Epidermal melanocyte (primary cell): ENCODE measurements around the gene GALNT15.

Experiments
- DNase-seq: peaks from one replicate; pipeline ENCODE4 v3.0.0; 2011; ENCODE audit warnings: low spot score; ENCODE audit not compliant: insufficient read length

Gene GALNT15

GRCh38 chr3:16224325-16224724 is 49.8 kb downstream of the GALNT15 start:
- no peak for DNase-seq

GRCh38 chr3:16227566-16227965 is 53.1 kb downstream of the GALNT15 start:
- DNase-seq, result no peak

GRCh38 chr3:16229681-16230080 is 55.2 kb downstream of the GALNT15 start:
- no peak for DNase-seq

- DNase-seq, result no peak
Observed at GRCh38 chr3:16231983-16232382, 57.5 kb downstream of the GALNT15 start.

- no peak for DNase-seq
Observed at GRCh38 chr3:16233806-16234205, 59.3 kb downstream of the GALNT15 start.

- no peak for DNase-seq
Observed at GRCh38 chr3:16234281-16234680, 59.8 kb downstream of the GALNT15 start.

DNA sequence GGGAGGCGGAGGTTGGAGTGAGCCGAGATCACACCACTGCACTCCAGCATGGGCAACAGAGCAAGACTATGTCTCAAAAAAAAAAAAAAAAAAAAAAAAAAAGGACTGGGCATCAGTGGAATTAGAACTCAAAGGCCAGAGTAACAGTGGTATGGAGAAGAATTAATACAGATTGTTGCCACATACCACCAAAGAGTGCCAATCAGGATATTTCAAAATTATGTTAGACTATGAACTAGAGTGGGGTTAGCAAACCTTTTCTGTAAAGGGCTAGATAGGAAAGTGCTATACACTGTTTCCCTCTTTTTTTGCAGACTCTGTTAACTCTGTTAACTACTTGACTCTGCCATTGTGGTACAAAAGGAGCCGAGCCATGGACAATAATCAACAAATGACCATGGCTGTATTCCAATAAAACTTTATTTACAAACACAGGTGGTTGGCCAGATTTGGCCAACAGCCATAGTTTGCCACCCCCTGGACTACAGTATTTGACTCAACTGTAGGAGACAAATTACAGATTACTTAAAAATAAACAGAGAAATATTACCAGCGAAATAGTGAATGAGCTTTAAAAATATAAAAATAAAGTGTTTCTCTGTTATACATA is 61.7 kb downstream of the GALNT15 start:
- DNase-seq, result no peak

DNA sequence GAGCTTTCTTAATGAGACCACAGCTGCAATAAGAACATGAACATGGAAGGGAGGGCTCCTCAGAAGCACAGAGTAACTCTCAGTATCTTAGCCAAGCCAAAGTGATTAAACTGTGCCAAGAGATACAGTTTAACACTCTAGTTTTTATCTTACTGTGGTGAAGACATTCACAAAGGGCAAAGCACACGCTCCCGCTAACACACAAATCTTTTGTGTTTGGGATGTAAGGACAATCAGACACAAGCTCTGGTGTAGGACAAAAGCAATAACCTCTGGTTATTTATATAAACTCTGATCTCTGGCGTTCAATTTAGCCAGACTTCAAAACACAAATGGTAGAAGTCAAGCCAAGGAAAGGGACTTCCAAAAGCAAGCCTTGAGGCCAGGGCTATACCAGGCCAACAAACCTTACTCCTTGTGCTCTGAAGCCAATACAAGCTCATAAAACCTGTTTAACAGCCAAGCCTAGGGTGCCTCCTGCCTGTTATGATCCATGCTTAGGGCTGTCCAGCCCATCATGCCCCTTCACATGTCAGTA is 62.4 kb downstream of the GALNT15 start:
- no peak for DNase-seq

DNA sequence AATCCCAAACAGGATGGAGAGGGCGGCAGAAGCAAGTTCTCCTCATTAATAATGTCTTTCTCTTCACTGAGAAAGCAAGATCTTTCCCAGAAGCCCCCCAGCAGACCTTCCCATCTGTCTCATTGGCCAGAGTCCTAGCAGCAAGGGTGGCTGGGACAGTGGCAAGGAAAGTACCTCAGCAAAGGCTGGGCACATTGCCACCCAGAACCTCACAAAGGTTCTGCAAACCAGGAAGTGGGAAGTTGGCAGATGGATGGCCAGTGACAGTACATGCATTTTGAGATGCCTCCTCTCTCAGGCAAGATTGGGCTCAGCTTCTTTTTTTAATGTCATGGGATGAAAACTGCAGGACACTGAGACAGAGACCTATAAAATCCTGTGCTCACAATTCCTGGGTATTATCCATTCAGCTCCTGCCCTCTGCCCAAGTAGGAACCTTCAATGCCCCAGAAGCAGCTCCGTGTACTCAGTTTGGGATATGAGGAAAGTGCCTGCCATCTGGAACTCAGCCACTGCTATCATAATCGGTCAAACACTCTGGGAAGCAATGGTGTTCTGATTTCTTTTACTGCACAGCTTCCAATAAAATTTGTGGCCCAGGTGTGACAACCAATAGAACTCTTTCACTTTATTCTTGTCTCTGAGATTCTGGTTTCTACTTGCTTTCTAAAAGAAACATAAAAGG is 64.7 kb downstream of the GALNT15 start:
- DNase-seq, result no peak

GRCh38 chr3:16239780-16240179 is 65.3 kb downstream of the GALNT15 start:
- no peak for DNase-seq

DNA sequence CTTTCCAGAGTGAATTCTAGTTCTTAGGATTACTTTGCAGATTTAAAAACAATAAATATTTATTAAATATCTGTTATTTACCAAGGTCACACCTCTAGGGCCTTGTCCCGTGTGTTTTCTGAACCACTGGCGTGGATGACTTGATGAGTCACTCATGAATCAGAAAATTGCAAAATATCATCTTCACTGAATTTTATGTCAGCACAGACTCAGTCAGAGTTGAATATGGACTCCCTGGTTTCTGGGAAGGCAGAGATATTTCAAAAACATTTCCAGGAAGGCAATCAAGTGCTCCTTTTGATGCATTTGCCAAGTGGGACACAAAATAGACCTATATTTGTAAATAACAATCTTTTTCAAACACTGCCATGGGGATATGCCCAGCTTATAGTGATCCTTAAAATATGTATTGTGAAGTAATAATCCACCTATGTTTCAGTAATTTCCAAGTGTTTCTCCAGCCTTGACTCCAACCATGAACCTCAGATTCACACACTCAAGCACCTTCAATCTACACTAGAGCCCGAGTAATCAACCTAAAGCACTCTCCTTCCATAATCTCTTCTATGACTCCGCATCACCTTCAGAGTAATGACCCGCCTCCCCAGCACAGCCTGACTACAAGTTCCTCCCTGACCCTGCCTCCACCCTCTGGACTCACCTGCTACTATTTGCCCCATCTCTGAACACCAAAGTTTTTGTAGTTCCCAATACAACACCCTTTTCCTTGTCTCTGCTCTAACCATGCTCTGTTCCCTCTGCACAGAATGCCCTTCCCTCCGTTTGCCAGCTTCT is 65.9 kb downstream of the GALNT15 start:
- DNase-seq, result peak; percentile 36

DNA sequence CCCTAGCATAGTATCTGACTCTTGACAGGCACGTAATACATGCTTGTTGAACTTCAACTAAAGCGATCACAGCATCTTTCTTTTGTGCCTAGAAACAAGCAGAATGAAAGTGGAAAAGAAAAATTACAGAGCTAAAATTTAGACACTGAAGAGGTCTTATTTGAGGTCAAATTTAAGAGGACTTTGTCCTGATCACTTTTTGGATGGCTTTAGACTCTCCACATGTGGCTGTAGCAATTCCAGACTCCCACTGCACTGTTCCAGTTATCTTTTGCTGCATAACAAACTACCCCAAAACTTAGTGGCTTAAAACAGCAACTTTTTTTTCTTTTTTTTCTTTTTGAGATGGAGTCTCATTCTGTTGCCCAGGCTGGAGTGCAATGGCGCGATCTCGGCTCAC is 66.7 kb downstream of the GALNT15 start:
- no peak for DNase-seq

DNA sequence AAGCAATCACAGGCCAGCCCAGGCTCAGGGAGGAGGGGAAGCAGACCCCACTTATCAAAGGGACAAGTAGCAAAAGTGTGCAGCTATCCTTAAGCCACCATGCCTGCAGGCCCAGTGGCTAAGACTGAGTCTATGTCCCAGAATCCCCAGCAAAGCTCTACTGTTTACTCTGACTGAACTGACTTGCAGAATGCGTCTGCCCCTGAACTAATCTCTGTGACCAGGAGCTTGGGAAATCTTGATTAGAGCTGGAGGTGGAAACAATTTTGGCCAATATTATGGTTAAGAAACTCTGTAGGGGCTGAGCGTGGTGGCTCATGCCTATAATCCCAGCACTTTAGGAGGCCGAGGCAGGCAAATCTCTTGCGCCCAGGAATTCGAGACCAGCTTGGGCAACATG is 67.7 kb downstream of the GALNT15 start:
- DNase-seq, result no peak

DNA sequence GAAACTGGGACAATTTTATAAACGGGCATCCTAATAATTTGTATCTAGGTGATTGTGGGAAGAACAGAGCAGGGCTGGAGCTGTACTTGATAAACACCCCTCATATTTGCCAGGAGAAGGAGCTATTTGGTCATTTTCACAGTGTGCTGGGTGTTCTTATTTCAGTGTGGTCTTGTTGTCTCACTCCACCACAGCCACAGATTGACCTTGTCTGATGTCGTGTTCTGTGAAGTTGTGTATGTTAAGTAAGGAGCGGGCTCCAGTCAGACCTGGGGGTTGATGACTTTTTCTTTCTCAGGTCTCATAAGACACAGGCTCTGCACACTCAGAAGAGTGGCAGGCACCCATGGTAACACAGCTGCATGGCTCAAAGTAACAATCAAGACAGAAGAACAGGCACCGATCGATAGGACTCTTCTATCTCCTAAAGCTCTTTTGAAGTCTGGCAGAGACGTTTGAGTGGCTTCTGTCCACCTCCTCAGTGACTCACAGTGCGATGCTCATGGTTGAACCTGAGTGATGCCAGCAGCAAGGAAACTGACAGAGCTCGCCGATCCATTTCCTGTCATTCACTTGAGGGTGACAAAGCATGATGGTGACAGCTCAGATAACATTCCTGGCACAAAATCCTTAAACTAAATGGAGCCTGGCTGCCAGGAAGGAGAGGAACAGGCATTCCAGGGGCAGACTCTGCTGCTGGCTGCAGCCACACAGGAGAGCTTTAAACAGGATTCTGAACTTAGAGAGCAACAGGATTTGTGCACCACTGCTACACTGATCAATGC is 69.4 kb downstream of the GALNT15 start:
- DNase-seq, result no peak

- DNase-seq, result no peak
Observed at GRCh38 chr3:16245609-16246008, 71.1 kb downstream of the GALNT15 start.

- DNase-seq, result peak; percentile 59
Observed at GRCh38 chr3:16247282-16248061, 73.0 kb downstream of the GALNT15 start.

GRCh38 chr3:16248556-16248955 is 74.1 kb downstream of the GALNT15 start:
- DNase-seq, result no peak

- DNase-seq, result no peak
Observed at GRCh38 chr3:16249336-16249735, 74.9 kb downstream of the GALNT15 start.

DNA sequence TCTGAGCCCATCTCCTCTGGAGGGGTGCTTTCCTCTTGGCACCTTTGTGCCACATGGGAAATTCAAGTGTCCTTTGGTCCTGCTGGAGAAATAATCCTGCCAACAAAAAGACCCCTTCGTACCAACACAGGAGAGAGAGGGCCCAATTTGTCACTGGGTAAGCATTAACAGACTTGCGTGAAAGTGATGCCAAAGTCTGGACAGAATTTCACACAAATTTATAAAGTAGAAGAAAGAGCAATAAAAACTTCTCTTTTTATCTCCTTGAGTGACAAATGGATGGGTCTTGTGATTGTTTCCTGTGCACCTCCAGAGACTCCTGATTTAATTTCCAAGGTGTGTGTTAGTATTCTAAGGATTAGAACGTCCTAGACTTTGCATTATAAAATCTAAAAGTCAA is 75.4 kb downstream of the GALNT15 start:
- no peak for DNase-seq

GRCh38 chr3:16251316-16252085 is 77.0 kb downstream of the GALNT15 start:
- DNase-seq, result no peak
